Heart right ventricle (tissue), 16 donors: ENCODE data around the gene CBLB. TPM values are rescaled to one million over a fixed set of nuclear protein-coding genes. Genes with fewer than 3 reads are reported as not detected.

Source experiments
- ATAC-seq, 8 donors: fragments of 200-7000 bp; cut with Tn5 transposase; one replicate each; pipeline ENCODE4 v1.9.1; 2020; ENCODE audit warnings: mild to moderate bottlenecking in 8 of 8, moderate library complexity in 8 of 8, moderate number of reproducible peaks in 1 of 8
- DNase-seq, 2 donors: peaks; one replicate each; pipeline ENCODE4 v3.0.0-alpha.2; 2020
- H3K27ac ChIP-seq, 10 donors: fragments of 200-600 bp; sonication (generic) in 2 of 10; one replicate each; pipeline versions ENCODE4 v1.5.0 to v1.8.0; 2020 to 2022; ENCODE audit warnings: mild to moderate bottlenecking in 3 of 10
- H3K27me3 ChIP-seq, 7 donors: fragments of 200-600 bp; one replicate each; pipeline ENCODE4 v1.8.0; 2021 to 2022; ENCODE audit warnings: mild to moderate bottlenecking in 2 of 7
- H3K36me3 ChIP-seq, 9 donors: fragments of 200-600 bp; sonication (generic) in 1 of 9; one replicate each; pipeline versions ENCODE4 v1.5.0 to v1.8.0; 2020 to 2022; ENCODE audit warnings: mild to moderate bottlenecking in 2 of 9
- H3K4me1 ChIP-seq, 9 donors: fragments of 200-600 bp; sonication (generic) in 1 of 9; one replicate each; pipeline versions ENCODE4 v1.5.0 to v1.8.0; 2020 to 2022; ENCODE audit warnings: mild to moderate bottlenecking in 4 of 9
- H3K4me3 ChIP-seq, 10 donors: fragments of 200-600 bp; sonication (generic) in 2 of 10; one replicate each; pipeline versions ENCODE4 v1.5.0 to v1.8.0; 2020 to 2022; ENCODE audit warnings: mild to moderate bottlenecking in 7 of 10, moderate library complexity in 2 of 10
- H3K9me3 ChIP-seq, 11 donors: fragments of 200-600 bp in 10 of 11; sonication (generic) in 2 of 11; one replicate each; pipeline versions ENCODE4 v1.5.0 to v1.8.0; 2013 to 2022; ENCODE audit warnings: mild to moderate bottlenecking in 2 of 11, control low read depth in 1 of 11, moderate library complexity in 1 of 11
- CTCF ChIP-seq, 9 donors: fragments of 200-600 bp; sonication (generic) in 2 of 9; IDR thresholded peaks; one replicate each; pipeline versions ENCODE4 v1.5.0 to v1.8.0; 2021 to 2022; ENCODE audit warnings: antibody characterized with exemption in 9 of 9, mild to moderate bottlenecking in 5 of 9, moderate library complexity in 1 of 9
- WGBS, 2 donors: extraction: QIAGEN DNeasy Blood & Tissue Kit; methylation state at CpG; one replicate each; pipeline ENCODE4 v1.1.7; 2013; ENCODE audit warnings: inconsistent platforms in 1 of 2; 5-methylcytosine and 5-hydroxymethylcytosine counted together
- intact Hi-C, 10 donors: fragments of 100-400 bp; cut with DNase I; formaldehyde crosslinking; loops; one replicate each; pipeline versions ENCODE4 v1.11.1 to v1.14.2; 2022
- polyA plus RNA-seq, 2 donors: library from polyadenylated mRNA; stranded (reverse); fragments of 200-250 nt; gene quantifications; one replicate each; pipeline ENCODE4 v1.2.3, GENCODE V29; 2013
- total RNA-seq, 10 donors: library from RNA; stranded (reverse); fragmentation: NEBNext Ultra II Directional in 3 of 10; extraction: Animal tissue kit (Norgen Biotek cat#: 25700) in 3 of 10; gene quantifications; one replicate each; pipeline versions ENCODE4 v1.2.1 to v1.2.4, GENCODE V29; 2021 to 2023
- donor health status: Arrhythmogenic right ventricular cardiomyopathy.
- donor health status: ischemic (EF 13 %, LVEDD 7.1; RV severe dilation, severe dysfunction).
- donor health status: healthy with polysubstance abuse.
- donor health status: DM: no; HTN: yes; CAD: no.
- donor health status: DM: no; HTN: no; CAD: no.
- donor health status: ischemic (EF 25% LVEDD 6.9; RV normal size, moderate dysfunction).
- donor health status: ischemic (EF 25% LVEDD 5.7; RV mildly dilated, moderate dysfunction).
- donor health status: healthy.
- donor health status: DM: yes; HTN: yes; CAD: no.
- donor health status: Ischemic cardiomyopathy.
- donor health status: ischemic (EF 35%, LVEDD 5.7; RV mildly dilated, moderate dysfunction).
- donor health status: nonischemic (EF 11% LVEDD 7.7; RV severe dilation, severe dysfunction).
- donor health status: DM: yes; HTN: yes; CAD: no.
- donor health status: PGD.
- donor health status: ischemic (EF 29% LVEDD 5.4; RV normal size, mild dysfunction).
- donor health status: nonischemic (EF 23%, LVEDD 6.1; RV moderate dilation, normal function).

The CBLB gene
- total and polyA plus RNA-seq, 12 donors = 14.2 to 72.7 (median 46.0) TPM

GRCh38 chr3:105615814-105616213 is 253.0 kb downstream of the CBLB start:
- ATAC-seq (no peak), DNase-seq (no peak)
- WGBS, 2 donors = 86 to 94% methylated on average over 3 of the region's 3 CpGs
- H3K9me3 ChIP-seq = no peaks in the 10 kb centered on the region
- H3K36me3 ChIP-seq = no peaks in the 10 kb centered on the region
- H3K27me3 ChIP-seq = no peaks in the 10 kb centered on the region
- intact Hi-C loops = no loop called here
- no peak for TF ChIP-seq CTCF (IDR thresholded peaks at IDR 0.05)
- H3K27ac ChIP-seq = no peak overlapping the region
- no peak overlapping the region for H3K4me3 ChIP-seq
- peaks cover 0 to 11% (median 0%) of the 10 kb centered on the region in 9 donors for H3K4me1 ChIP-seq

GRCh38 chr3:105614288-105615030 is 254.4 kb downstream of the CBLB start:
- H3K27me3 ChIP-seq = no peaks in the 10 kb centered on the region
- TF ChIP-seq CTCF (IDR thresholded peaks at IDR 0.05) = no peak
- no peaks in the 10 kb centered on the region for H3K36me3 ChIP-seq
- H3K27ac ChIP-seq = no peak overlapping the region
- DNase-seq (no peak), ATAC-seq (peak in 4 of 8 donors; percentile 31 to 76 (median 64))
- intact Hi-C loops = no loop called here
- H3K4me1 ChIP-seq = peaks cover 0 to 11% (median 0%) of the 10 kb centered on the region in 9 donors
- no peak overlapping the region for H3K4me3 ChIP-seq
- no peaks in the 10 kb centered on the region for H3K9me3 ChIP-seq

- Histone ChIP-seq H3K27me3 (no peaks in the 10 kb centered on the region), H3K36me3 (no peaks in the 10 kb centered on the region), H3K4me1 (peaks cover 0 to 11% (median 3%) of the 10 kb centered on the region in 9 donors), H3K4me3 (no peak overlapping the region), H3K27ac (no peak overlapping the region), H3K9me3 (no peaks in the 10 kb centered on the region)
- DNase-seq = no peak
- peak in 5 of 8 donors; percentile 42 to 55 (median 52) for ATAC-seq
- TF ChIP-seq CTCF (IDR thresholded peaks at IDR 0.05) = no peak
- 34 to 37% methylated on average over 2 of the region's 2 CpGs for WGBS, 2 donors
- intact Hi-C loops = no loop called here
Observed at GRCh38 chr3:105613120-105613519, 255.7 kb downstream of the CBLB start.

GRCh38 chr3:105611304-105612192 is 257.3 kb downstream of the CBLB start:
- no peaks in the 10 kb centered on the region for H3K27me3 ChIP-seq
- no peak for ATAC-seq
- no peak overlapping the region for H3K27ac ChIP-seq
- WGBS, 2 donors = 78 to 92% methylated on average over 5 of the region's 5 CpGs
- no peaks in the 10 kb centered on the region for H3K36me3 ChIP-seq
- no peak overlapping the region for H3K4me3 ChIP-seq
- intact Hi-C loops = no loop called here
- DNase-seq = no peak
- peaks cover 0 to 9% (median 0%) of the 10 kb centered on the region in 11 donors for H3K9me3 ChIP-seq
- peaks cover 0 to 11% (median 3%) of the 10 kb centered on the region in 9 donors for H3K4me1 ChIP-seq
- TF ChIP-seq CTCF (IDR thresholded peaks at IDR 0.05) = no peak
